GM10266 (cell line): Measurements from ENCODE around the gene TUBA1B.

Experiments used
- DNase-seq: peaks from one replicate; pipeline ENCODE4 v3.0.0; 2012; ENCODE audit errors: extremely low spot score
- CTCF ChIP-seq: IDR thresholded peaks from 2 replicates; pipeline ENCODE4 v1.5.1; 2012; ENCODE audit warnings: mild to moderate bottlenecking, low read depth; ENCODE audit not compliant: control insufficient read depth, insufficient read depth; ENCODE audit errors: missing control alignments

The TUBA1B gene

GRCh38 chr12:49121047-49121696 is 10.0 kb downstream of the TUBA1B start:
- TF ChIP-seq CTCF, result peak; percentile 40
- peak; percentile 20 for DNase-seq

- DNase-seq, result no peak
- TF ChIP-seq CTCF, result no peak
Observed at GRCh38 chr12:49111206-49111605, 20.0 kb downstream of the TUBA1B start.

GRCh38 chr12:49110464-49111155 is 20.6 kb downstream of the TUBA1B start, which contains the start of gene LMBR1L:
Gene LMBR1L (minus strand): TSS chr12:49110847. CDS start chr12:49110555, 292 bp downstream.
- peak; percentile 10 for TF ChIP-seq CTCF
- DNase-seq, result peak; percentile 97

- no peak for DNase-seq
- no peak for TF ChIP-seq CTCF
Observed at GRCh38 chr12:49109641-49110463, 21.3 kb downstream of the TUBA1B start.

GRCh38 chr12:49108958-49109404 is 22.2 kb downstream of the TUBA1B start:
- DNase-seq, result no peak
- TF ChIP-seq CTCF, result no peak

- no peak for DNase-seq
- TF ChIP-seq CTCF, result no peak
Observed at GRCh38 chr12:49105504-49106084, 25.6 kb downstream of the TUBA1B start.
